ENCODE measurements around the gene KIF5A. TPM values are rescaled to one million over a fixed set of nuclear protein-coding genes. Genes with fewer than 3 reads are reported as not detected.

The KIF5A gene
- polyA plus RNA-seq, 3 donors = 0.01 TPM; not detected in 2

DNA sequence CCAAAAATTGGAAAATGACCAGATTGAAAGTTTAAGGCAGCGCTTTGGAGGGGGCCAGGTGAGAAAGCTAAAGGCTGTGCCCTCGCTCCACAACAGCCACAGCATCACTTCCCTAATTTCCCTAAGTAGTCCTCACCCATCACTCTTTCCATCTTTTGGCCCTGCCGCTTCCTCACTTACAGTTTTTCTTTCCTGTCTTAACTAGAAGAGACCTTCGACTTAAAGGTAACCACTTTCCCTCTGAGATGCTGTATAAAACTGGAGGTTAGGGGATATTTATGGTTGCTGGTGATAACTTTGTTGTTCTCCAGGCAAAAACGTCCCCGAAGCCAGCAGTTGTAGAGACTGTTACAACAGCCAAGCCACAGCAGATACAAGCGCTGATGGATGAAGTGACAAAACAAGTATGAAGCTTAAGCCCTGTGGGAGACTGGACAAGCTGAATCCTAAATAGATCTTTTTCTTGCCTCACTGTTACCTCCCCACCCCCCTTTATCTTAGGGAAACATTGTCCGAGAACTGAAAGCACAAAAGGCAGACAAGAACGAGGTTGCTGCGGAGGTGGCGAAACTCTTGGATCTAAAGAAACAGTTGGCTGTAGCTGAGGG is 33.8 kb upstream of the KIF5A start:
- no peak overlapping the region for H3K4me2 ChIP-seq (replicated peaks; ENCODE audit: extremely low read depth, low read length, poor library complexity, severe bottlenecking)
- H3K27me3 ChIP-seq (ENCODE audit: control insufficient read depth in 2 of 2, insufficient read depth in 2 of 2, low read length in 2 of 2) = no peaks in the 10 kb centered on the region
- Mint-ChIP-seq H3K4me3 (no peak overlapping the region), H3K4me1 (peaks cover 22% of the 10 kb centered on the region), H3K27me3 (ENCODE audit: low read depth in 3 of 3) (peaks cover 0 to 1% (median 0%) of the 10 kb centered on the region in 3 donors), H3K27ac (peak overlapping the region in 5 of 7 donors; percentile 1 to 77 (median 54)), H3K36me3 (peaks cover 76 to 78% of the 10 kb centered on the region in 2 donors), H3K9me3 (no peaks in the 10 kb centered on the region)
- WGBS (ENCODE audit: insufficient coverage) = 69% methylated on average over 8 of the region's 11 CpGs
- H3K4me3 ChIP-seq (replicated peaks in 1 of 3; ENCODE audit: low read depth in 2 of 3, low read length in 3 of 3) = no peak overlapping the region
- intact Hi-C loops (cut with micrococcal nuclease) = no loop called here
- TF ChIP-seq, protein P1, sequence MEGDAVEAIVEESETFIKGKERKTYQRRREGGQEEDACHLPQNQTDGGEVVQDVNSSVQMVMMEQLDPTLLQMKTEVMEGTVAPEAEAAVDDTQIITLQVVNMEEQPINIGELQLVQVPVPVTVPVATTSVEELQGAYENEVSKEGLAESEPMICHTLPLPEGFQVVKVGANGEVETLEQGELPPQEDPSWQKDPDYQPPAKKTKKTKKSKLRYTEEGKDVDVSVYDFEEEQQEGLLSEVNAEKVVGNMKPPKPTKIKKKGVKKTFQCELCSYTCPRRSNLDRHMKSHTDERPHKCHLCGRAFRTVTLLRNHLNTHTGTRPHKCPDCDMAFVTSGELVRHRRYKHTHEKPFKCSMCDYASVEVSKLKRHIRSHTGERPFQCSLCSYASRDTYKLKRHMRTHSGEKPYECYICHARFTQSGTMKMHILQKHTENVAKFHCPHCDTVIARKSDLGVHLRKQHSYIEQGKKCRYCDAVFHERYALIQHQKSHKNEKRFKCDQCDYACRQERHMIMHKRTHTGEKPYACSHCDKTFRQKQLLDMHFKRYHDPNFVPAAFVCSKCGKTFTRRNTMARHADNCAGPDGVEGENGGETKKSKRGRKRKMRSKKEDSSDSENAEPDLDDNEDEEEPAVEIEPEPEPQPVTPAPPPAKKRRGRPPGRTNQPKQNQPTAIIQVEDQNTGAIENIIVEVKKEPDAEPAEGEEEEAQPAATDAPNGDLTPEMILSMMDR (IDR thresholded peaks at IDR 0.05) = no peak
- no peak overlapping the region for H2AFZ ChIP-seq (ENCODE audit: insufficient read depth, low read depth, low read length, poor library complexity, severe bottlenecking)
- peaks cover 67 to 72% of the 10 kb centered on the region in 2 donors for H3K36me3 ChIP-seq (replicated peaks in 1 of 2; ENCODE audit: control insufficient read depth in 1 of 2, insufficient read depth in 2 of 2, low read length in 2 of 2)
- H3K9me3 ChIP-seq (replicated peaks in 1 of 2; ENCODE audit: control insufficient read depth in 1 of 2, insufficient read depth in 1 of 2, low read length in 2 of 2) = no peaks in the 10 kb centered on the region
- H3K9ac ChIP-seq (ENCODE audit: insufficient read depth, low read length, poor library complexity, severe bottlenecking) = no peak overlapping the region
- peaks cover 58% of the 10 kb centered on the region for H4K20me1 ChIP-seq (ENCODE audit: insufficient read depth, low read length)
- H3K79me2 ChIP-seq (ENCODE audit: insufficient read depth, low read length) = peaks cover 38% of the 10 kb centered on the region
- peak overlapping the region in 1 of 2 donors; percentile 56 for H3K27ac ChIP-seq (ENCODE audit: low read depth in 1 of 2, low read length in 2 of 2)
- no peak for DNase-seq
- peaks cover 22 to 23% of the 10 kb centered on the region in 2 donors for H3K4me1 ChIP-seq (ENCODE audit: control insufficient read depth in 1 of 2, insufficient read depth in 2 of 2, low read length in 2 of 2)

DNA sequence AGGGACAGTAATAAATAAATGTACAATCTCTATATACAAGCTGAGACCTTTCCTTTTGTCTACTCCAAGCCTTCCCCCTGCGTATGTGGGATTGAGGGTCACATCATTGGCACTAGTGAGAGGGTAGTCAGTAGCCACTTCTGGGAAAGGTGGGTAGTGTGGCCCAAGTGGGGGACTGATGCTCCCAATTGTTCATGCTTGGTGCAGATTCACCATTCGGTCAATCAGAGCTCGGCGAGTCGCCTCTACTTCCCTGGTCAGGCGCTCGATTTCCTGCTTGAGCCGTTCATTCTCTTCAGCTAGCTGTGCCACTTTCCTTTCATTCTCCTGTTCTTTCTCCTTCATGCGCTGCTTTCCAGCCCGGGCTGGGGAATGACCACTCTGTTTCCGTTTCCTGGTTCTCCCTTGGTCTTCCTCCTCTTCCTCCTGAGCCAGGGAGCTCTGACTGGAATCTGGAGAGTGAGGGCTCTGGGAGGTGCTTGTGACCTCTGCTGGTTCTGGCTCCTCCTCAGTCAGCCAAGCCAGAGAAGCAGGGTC is 33.2 kb upstream of the KIF5A start:
- H3K27me3 ChIP-seq (ENCODE audit: control insufficient read depth in 2 of 2, insufficient read depth in 2 of 2, low read length in 2 of 2) = no peaks in the 10 kb centered on the region
- Mint-ChIP-seq H3K4me1 (peaks cover 28% of the 10 kb centered on the region), H3K36me3 (peaks cover 71 to 72% of the 10 kb centered on the region in 2 donors), H3K9me3 (peaks cover 0 to 2% (median 0%) of the 10 kb centered on the region in 7 donors), H3K4me3 (peak overlapping the region in 1 of 2 donors; percentile 47), H3K27me3 (ENCODE audit: low read depth in 3 of 3) (peaks cover 0 to 1% (median 0%) of the 10 kb centered on the region in 3 donors), H3K27ac (peak overlapping the region in 5 of 7 donors; percentile 22 to 80 (median 57))
- peak overlapping the region in 1 of 2 donors; percentile 56 for H3K27ac ChIP-seq (ENCODE audit: low read depth in 1 of 2, low read length in 2 of 2)
- no peaks in the 10 kb centered on the region for H3K9me3 ChIP-seq (replicated peaks in 1 of 2; ENCODE audit: control insufficient read depth in 1 of 2, insufficient read depth in 1 of 2, low read length in 2 of 2)
- intact Hi-C loops (cut with micrococcal nuclease) = no loop called here
- H3K79me2 ChIP-seq (ENCODE audit: insufficient read depth, low read length) = peaks cover 38% of the 10 kb centered on the region
- peaks cover 28 to 30% of the 10 kb centered on the region in 2 donors for H3K4me1 ChIP-seq (ENCODE audit: control insufficient read depth in 1 of 2, insufficient read depth in 2 of 2, low read length in 2 of 2)
- no peak overlapping the region for H3K9ac ChIP-seq (ENCODE audit: insufficient read depth, low read length, poor library complexity, severe bottlenecking)
- H3K4me3 ChIP-seq (replicated peaks in 1 of 3; ENCODE audit: low read depth in 2 of 3, low read length in 3 of 3) = no peak overlapping the region
- peaks cover 60 to 66% of the 10 kb centered on the region in 2 donors for H3K36me3 ChIP-seq (replicated peaks in 1 of 2; ENCODE audit: control insufficient read depth in 1 of 2, insufficient read depth in 2 of 2, low read length in 2 of 2)
- no peak overlapping the region for H3K4me2 ChIP-seq (replicated peaks; ENCODE audit: extremely low read depth, low read length, poor library complexity, severe bottlenecking)
- 92% methylated on average over 7 of the region's 11 CpGs for WGBS (ENCODE audit: insufficient coverage)
- TF ChIP-seq, protein P1 (IDR thresholded peaks at IDR 0.05) = no peak
- H2AFZ ChIP-seq (ENCODE audit: insufficient read depth, low read depth, low read length, poor library complexity, severe bottlenecking) = no peak overlapping the region
- no peak for DNase-seq
- peaks cover 58% of the 10 kb centered on the region for H4K20me1 ChIP-seq (ENCODE audit: insufficient read depth, low read length)

Measured in CD14-positive monocyte (primary cell).